ENCODE measurements around the gene MED9. TPM values are rescaled to one million over a fixed set of nuclear protein-coding genes. Genes with fewer than 3 reads are reported as not detected.

Gene MED9
- total RNA-seq, 1 experiment from 2014 or later = 12.7 TPM

- Mint-ChIP-seq H3K9me3 (ENCODE audit: low read depth, unreplicated experiment) (no peaks in the 10 kb centered on the region), H3K4me1 (ENCODE audit: low read depth, unreplicated experiment) (no peaks in the 10 kb centered on the region), H3K27ac (ENCODE audit: unreplicated experiment) (no peak overlapping the region), H3K27me3 (ENCODE audit: unreplicated experiment) (no peaks in the 10 kb centered on the region), H3K36me3 (ENCODE audit: insufficient read depth, unreplicated experiment) (peaks cover 27% of the 10 kb centered on the region), H3K4me3 (ENCODE audit: low read depth, unreplicated experiment) (no peak overlapping the region)
- intact Hi-C loops (cut with micrococcal nuclease; ENCODE audit: unreplicated experiment) = no loop called here
- DNase-seq = no peak
- TF ChIP-seq CTCF (IDR thresholded peaks at IDR 0.05; ENCODE audit: unreplicated experiment) = no peak
- CTCF ChIA-PET = no interaction called here
- BruUV-seq (replicated peaks) = no TSS peak
These were observed 14.3 kb downstream of the MED9 start for GRCh38 chr17:17491031-17491471.

- TF ChIP-seq CTCF (IDR thresholded peaks at IDR 0.05; ENCODE audit: unreplicated experiment) = no peak
- H3K36me3 Mint-ChIP-seq (ENCODE audit: insufficient read depth, unreplicated experiment) = peaks cover 27% of the 10 kb centered on the region
- intact Hi-C loops (cut with micrococcal nuclease; ENCODE audit: unreplicated experiment) = no loop called here
- no peak overlapping the region for H3K27ac Mint-ChIP-seq (ENCODE audit: unreplicated experiment)
- no peak for DNase-seq
- no peaks in the 10 kb centered on the region for H3K4me1 Mint-ChIP-seq (ENCODE audit: low read depth, unreplicated experiment)
- CTCF ChIA-PET = no interaction called here
- no peak overlapping the region for H3K4me3 Mint-ChIP-seq (ENCODE audit: low read depth, unreplicated experiment)
- H3K27me3 Mint-ChIP-seq (ENCODE audit: unreplicated experiment) = no peaks in the 10 kb centered on the region
- no TSS peak for BruUV-seq (replicated peaks)
- no peaks in the 10 kb centered on the region for H3K9me3 Mint-ChIP-seq (ENCODE audit: low read depth, unreplicated experiment)
These were observed 14.8 kb downstream of the MED9 start for GRCh38 chr17:17491546-17491988.

- DNase-seq = no peak
- Mint-ChIP-seq H3K36me3 (ENCODE audit: insufficient read depth, unreplicated experiment) (peaks cover 26% of the 10 kb centered on the region), H3K9me3 (ENCODE audit: low read depth, unreplicated experiment) (no peaks in the 10 kb centered on the region), H3K4me1 (ENCODE audit: low read depth, unreplicated experiment) (no peaks in the 10 kb centered on the region), H3K27me3 (ENCODE audit: unreplicated experiment) (no peaks in the 10 kb centered on the region), H3K27ac (ENCODE audit: unreplicated experiment) (no peak overlapping the region), H3K4me3 (ENCODE audit: low read depth, unreplicated experiment) (no peak overlapping the region)
- no TSS peak for BruUV-seq (replicated peaks)
- intact Hi-C loops (cut with micrococcal nuclease; ENCODE audit: unreplicated experiment) = no loop called here
- TF ChIP-seq CTCF (IDR thresholded peaks at IDR 0.05; ENCODE audit: unreplicated experiment) = no peak
- CTCF ChIA-PET = no interaction called here
These were observed 15.3 kb downstream of the MED9 start for GRCh38 chr17:17492085-17492484.

- BruUV-seq (replicated peaks) = no TSS peak
- CTCF ChIA-PET = no interaction called here
- no peak for TF ChIP-seq CTCF (IDR thresholded peaks at IDR 0.05; ENCODE audit: unreplicated experiment)
- H3K36me3 Mint-ChIP-seq (ENCODE audit: insufficient read depth, unreplicated experiment) = peaks cover 21% of the 10 kb centered on the region
- no peak overlapping the region for H3K4me3 Mint-ChIP-seq (ENCODE audit: low read depth, unreplicated experiment)
- intact Hi-C loops (cut with micrococcal nuclease; ENCODE audit: unreplicated experiment) = no loop called here
- H3K4me1 Mint-ChIP-seq (ENCODE audit: low read depth, unreplicated experiment) = no peaks in the 10 kb centered on the region
- no peaks in the 10 kb centered on the region for H3K9me3 Mint-ChIP-seq (ENCODE audit: low read depth, unreplicated experiment)
- no peaks in the 10 kb centered on the region for H3K27me3 Mint-ChIP-seq (ENCODE audit: unreplicated experiment)
- DNase-seq = no peak
- no peak overlapping the region for H3K27ac Mint-ChIP-seq (ENCODE audit: unreplicated experiment)
These were observed 15.8 kb downstream of the MED9 start for GRCh38 chr17:17492571-17492970.
